Pons (tissue), 1 donor: ENCODE data around the gene MOBP.
"Not testable (repeated sequence)": the region's sequence is repeated elsewhere in the genome, so short reads cannot be mapped to it uniquely, and the experiment has no call there.

Source experiments
- DNase-seq: peaks from one replicate; pipeline ENCODE4 v3.0.0-alpha.2; 2016; ENCODE audit warnings: low spot score

MOBP gene

GRCh38 chr3:39453134-39453533 lies 14.3 kb upstream of the MOBP start:
- DNase-seq: no peak

GRCh38 chr3:39453872-39454271 lies 13.6 kb upstream of the MOBP start:
- not testable (repeated sequence) for DNase-seq

GRCh38 chr3:39454591-39455217 lies 12.8 kb upstream of the MOBP start:
- no peak for DNase-seq

GRCh38 chr3:39456159-39456558 lies 11.3 kb upstream of the MOBP start:
- no peak for DNase-seq

- DNase-seq: no peak
Measured at GRCh38 chr3:39457361-39457760, 10.1 kb upstream of the MOBP start.

- not testable (repeated sequence) for DNase-seq
Measured at GRCh38 chr3:39458579-39458978, 8.9 kb upstream of the MOBP start.

GRCh38 chr3:39460677-39461076 lies 6.8 kb upstream of the MOBP start:
- DNase-seq: peak; percentile 98

- no peak for DNase-seq
Measured at GRCh38 chr3:39463269-39463668, 4.2 kb upstream of the MOBP start.

GRCh38 chr3:39466988-39467387 lies 492 bp upstream of the MOBP start:
- no peak for DNase-seq

- DNase-seq: peak; percentile 89
Measured at GRCh38 chr3:39468108-39468436, 592 bp downstream of the MOBP start.

GRCh38 chr3:39469258-39469657 lies 1.8 kb downstream of the MOBP start:
- no peak for DNase-seq

GRCh38 chr3:39469945-39470344 lies 2.5 kb downstream of the MOBP start:
- no peak for DNase-seq

GRCh38 chr3:39471652-39472051 lies 4.2 kb downstream of the MOBP start:
- DNase-seq: no peak

- no peak for DNase-seq
Measured at GRCh38 chr3:39473452-39474125, 6.1 kb downstream of the MOBP start.

GRCh38 chr3:39474126-39474515 lies 6.6 kb downstream of the MOBP start:
- no peak for DNase-seq

- DNase-seq: no peak
Measured at GRCh38 chr3:39476783-39477182, 9.3 kb downstream of the MOBP start.

- no peak for DNase-seq
Measured at GRCh38 chr3:39478226-39478625, 10.7 kb downstream of the MOBP start.

- DNase-seq: no peak
Measured at GRCh38 chr3:39479701-39480414, 12.4 kb downstream of the MOBP start.

GRCh38 chr3:39485547-39485946 lies 18.1 kb downstream of the MOBP start:
- no peak for DNase-seq

- DNase-seq: no peak
Measured at GRCh38 chr3:39491014-39491413, 23.5 kb downstream of the MOBP start.

- no peak for DNase-seq
Measured at GRCh38 chr3:39491733-39492350, 24.4 kb downstream of the MOBP start.

- no peak for DNase-seq
Measured at GRCh38 chr3:39494781-39495180, 27.3 kb downstream of the MOBP start.

- no peak for DNase-seq
Measured at GRCh38 chr3:39497753-39498152, 30.3 kb downstream of the MOBP start.
